HG02678 (cell line): ENCODE results near the gene SH3RF3.

Source experiments
- ATAC-seq: cut with Tn5 transposase; IDR thresholded peaks from one replicate; pipeline ENCODE4 v1.9.1; 2021; ENCODE audit warnings: mild to moderate bottlenecking, moderate library complexity; ENCODE audit not compliant: unreplicated experiment

Gene SH3RF3

GRCh38 chr2:109482361-109482861 is 353.4 kb downstream of the SH3RF3 start:
- no peak for ATAC-seq

- no peak for ATAC-seq
Measured at GRCh38 chr2:109486711-109487535, 357.9 kb downstream of the SH3RF3 start.

DNA sequence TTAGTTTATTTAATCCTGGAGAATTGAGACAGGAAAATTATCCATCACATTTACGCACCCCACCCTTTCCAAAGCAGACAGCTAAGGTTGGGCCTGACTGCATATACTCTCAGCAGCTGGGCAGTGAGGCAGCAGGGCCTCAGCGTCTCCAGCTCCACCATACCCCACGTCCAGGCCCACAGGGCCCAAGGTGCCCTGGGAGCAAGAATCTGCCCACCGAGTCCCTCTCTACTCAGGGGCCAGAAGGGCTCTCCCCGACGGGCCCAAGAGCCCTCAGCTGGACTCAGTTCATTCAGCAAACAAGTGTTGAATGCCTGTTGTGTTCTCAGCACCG is 358.5 kb downstream of the SH3RF3 start:
- ATAC-seq = no peak

GRCh38 chr2:109487871-109488655 is 359.1 kb downstream of the SH3RF3 start:
- no peak for ATAC-seq

GRCh38 chr2:109489296-109489695 is 360.3 kb downstream of the SH3RF3 start:
- no peak for ATAC-seq

GRCh38 chr2:109493176-109493935 is 364.4 kb downstream of the SH3RF3 start:
- ATAC-seq = no peak

GRCh38 chr2:109494351-109494750 is 365.3 kb downstream of the SH3RF3 start:
- ATAC-seq = no peak

DNA sequence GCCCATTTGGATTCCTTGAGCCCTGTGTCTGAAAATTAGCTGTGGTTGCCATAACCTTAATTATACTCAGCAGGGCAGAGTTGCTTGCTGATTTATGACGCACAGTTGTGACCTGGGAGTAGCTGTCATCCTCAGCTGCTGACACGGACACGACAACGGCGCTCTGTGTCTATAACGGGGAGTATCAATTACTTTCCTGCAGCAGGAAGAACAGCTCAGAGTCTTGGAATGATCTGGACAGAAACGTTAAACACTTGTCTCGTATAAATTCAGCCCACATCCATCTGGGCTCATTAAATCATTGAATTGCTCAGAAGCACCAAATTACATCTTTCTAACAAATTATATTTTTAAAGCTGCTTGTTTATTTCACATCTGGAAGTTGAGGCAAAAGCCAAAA is 368.5 kb downstream of the SH3RF3 start:
- no peak for ATAC-seq

DNA sequence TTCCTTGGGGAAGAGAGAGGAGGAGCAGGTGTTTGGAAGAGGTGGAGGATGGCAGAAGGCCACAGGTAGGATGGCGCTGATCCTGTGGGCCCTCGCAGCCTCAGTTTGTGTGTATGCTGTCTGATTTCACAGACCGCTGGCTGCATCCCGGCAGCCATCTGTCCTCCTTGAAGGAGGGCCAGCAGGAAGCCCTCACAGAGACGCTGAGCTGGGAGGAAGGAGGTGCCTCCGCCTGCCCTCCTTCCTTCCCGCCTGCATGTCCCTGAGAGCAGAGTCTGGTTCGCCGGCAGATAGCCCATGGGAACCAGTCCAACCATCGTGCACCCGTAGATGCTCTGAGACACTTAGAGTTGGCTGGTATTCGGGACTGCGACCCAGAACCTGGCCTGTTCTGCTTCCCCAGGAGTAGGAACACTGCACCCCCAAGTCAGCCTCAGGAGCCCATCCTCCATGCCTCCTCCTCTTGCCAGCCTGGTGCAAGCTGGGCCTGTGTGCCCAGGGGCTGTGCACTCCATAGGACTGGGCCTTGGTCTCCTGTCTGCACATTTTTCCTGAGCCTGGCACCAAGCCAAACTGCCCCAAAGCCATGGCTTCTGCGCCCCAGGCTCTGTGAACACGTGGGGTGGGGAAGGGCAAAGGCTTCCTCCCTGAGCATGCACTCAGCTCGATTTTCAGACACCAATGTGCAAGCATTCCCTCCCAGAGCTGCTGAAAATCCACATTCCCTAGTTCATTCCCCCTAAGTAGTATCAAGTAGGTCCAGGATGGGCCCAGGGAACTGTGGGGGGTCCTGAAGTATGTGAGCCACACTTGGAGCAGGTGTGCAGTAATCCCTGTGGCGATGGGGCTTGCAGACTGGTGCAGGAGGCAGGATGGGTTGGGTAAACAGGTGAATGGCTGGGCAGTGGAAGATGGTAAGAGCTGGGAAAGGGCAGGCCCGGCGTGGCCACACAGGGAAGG is 369.2 kb downstream of the SH3RF3 start:
- no peak for ATAC-seq

GRCh38 chr2:109498906-109499305 is 369.9 kb downstream of the SH3RF3 start:
- no peak for ATAC-seq

GRCh38 chr2:109499566-109499965 is 370.6 kb downstream of the SH3RF3 start:
- ATAC-seq = no peak

DNA sequence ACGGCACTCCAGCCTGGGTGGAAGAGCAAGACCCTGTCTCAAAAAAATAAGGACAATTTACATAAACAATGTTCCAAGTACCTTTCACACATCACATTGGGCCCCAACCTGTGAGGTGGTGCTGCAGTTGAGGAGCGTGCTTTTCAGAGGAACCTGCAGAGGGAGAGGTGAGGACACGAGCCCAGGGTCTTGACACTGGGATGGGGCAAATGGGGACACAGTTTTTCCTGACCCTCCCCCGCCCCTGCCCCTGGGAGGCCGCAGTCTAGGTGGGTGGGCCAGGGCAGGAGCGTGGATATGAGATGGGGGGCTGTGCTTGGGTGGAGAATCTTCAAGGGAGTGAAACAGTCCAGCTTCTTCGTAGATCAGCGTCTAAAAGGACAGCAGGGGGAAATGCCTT is 371.9 kb downstream of the SH3RF3 start:
- ATAC-seq = no peak

- ATAC-seq = no peak
Measured at GRCh38 chr2:109501461-109501860, 372.5 kb downstream of the SH3RF3 start.

DNA sequence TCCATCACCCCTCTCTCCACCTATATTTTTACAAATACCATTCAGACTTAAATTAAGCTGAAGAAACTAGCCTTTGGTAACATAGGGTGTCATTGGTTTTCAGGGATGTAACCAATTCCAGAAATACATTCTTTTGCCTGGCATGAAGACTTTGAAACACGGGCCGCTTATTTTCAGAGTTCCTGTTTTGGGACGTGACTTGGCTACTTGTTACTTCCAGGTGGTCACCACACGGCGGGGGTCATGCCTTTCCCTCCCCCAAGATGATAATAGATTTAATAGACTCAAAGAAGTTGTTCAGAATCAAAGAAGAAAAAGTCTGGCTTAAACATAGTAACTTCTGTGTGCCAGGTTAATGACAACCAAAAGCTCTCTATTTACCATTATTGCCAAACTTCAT is 374.2 kb downstream of the SH3RF3 start:
- no peak for ATAC-seq

- peak; percentile 55 for ATAC-seq
Measured at GRCh38 chr2:109507217-109507616, 378.2 kb downstream of the SH3RF3 start.

DNA sequence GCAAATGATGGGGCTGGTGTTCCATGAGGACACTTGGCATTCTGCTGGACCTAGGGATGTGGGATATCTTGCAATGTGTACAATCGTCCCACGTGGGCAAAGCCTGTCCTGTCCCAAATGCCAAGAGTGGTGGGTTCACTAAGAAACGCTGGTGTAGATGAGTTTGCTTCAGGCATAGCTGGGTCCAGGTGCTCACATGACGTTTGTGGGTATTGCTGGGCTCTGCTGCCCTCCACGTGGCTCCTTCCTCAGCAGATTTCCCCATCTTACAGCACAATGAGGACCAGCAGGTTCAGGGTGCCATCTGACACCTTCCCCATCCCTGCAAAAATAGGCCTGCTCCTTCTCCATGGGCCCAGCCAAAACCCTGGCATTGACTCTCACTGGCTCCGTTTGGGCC is 378.8 kb downstream of the SH3RF3 start:
- ATAC-seq = no peak

- ATAC-seq = no peak
Measured at GRCh38 chr2:109508556-109508955, 379.6 kb downstream of the SH3RF3 start.

- peak; percentile 34 for ATAC-seq
Measured at GRCh38 chr2:109510136-109511028, 381.4 kb downstream of the SH3RF3 start.

DNA sequence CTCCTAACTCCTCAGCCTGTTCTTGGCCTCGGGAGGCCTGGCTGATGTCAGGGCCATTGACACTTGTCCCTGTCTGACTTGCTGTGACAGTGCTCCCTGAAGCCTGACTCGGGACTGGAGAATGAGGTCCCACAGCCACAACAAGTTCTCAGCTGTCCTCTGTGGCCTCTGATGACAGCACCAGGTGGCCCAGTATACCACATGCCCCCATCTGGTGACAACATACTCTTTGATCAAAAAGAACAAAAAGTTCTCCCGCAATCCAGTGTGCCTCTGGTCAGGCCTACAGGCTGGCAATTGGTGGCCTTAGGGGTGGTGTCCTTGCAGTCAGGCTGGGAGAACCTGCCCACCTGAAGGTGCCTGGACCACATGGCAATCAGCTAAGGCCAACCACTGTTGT is 382.2 kb downstream of the SH3RF3 start:
- ATAC-seq = no peak
